Neural progenitor cell (in vitro differentiated cells): ENCODE results near the gene ACER3. TPM values are rescaled to one million over a fixed set of nuclear protein-coding genes. Genes with fewer than 3 reads are reported as not detected.

Source experiments
- DNase-seq: peaks from one replicate; pipeline ENCODE4 v3.0.0-alpha.2; 2016; ENCODE audit warnings: low spot score
- H2AFZ ChIP-seq: fragments of 200-600 bp; sonication (generic); replicated peaks from 2 replicates; pipeline ENCODE4 v1.6.1; 2016; ENCODE audit warnings: antibody characterized with exemption
- H3F3A ChIP-seq: fragments of 200-600 bp; sonication (generic); 2 replicates; pipeline ENCODE4 v1.6.1; 2016; ENCODE audit warnings: antibody characterized with exemption, low read depth
- H3K27ac ChIP-seq: fragments of 200-600 bp; sonication (generic); 2 replicates; pipeline ENCODE4 v1.5.1; 2016; ENCODE audit warnings: mild to moderate bottlenecking
- H3K27me3 ChIP-seq: fragments of 200-600 bp; sonication (generic); 2 replicates; pipeline ENCODE4 v1.6.1; 2016; ENCODE audit warnings: mild to moderate bottlenecking, moderate library complexity
- H3K36me3 ChIP-seq: fragments of 200-600 bp; sonication (generic); 2 replicates; pipeline ENCODE4 v1.5.1; 2016
- H3K4me1 ChIP-seq: fragments of 200-600 bp; sonication (generic); 2 replicates; pipeline ENCODE4 v1.6.1; 2016; ENCODE audit warnings: mixed run types
- H3K4me2 ChIP-seq: fragments of 200-600 bp; sonication (generic); 2 replicates; pipeline ENCODE4 v1.6.1; 2016
- H3K4me3 ChIP-seq: fragments of 200-600 bp; sonication (generic); 2 replicates; pipeline ENCODE4 v1.5.1; 2016
- H3K79me2 ChIP-seq: fragments of 200-600 bp; sonication (generic); 2 replicates; pipeline ENCODE4 v1.6.1; 2016; ENCODE audit warnings: low read depth
- H3K9ac ChIP-seq: fragments of 200-600 bp; sonication (generic); 2 replicates; pipeline ENCODE4 v1.6.1; 2016
- H3K9me3 ChIP-seq: fragments of 200-600 bp; sonication (generic); 2 replicates; pipeline ENCODE4 v1.5.1; 2016; ENCODE audit warnings: low read depth
- H4K20me1 ChIP-seq: fragments of 200-600 bp; sonication (generic); 2 replicates; pipeline ENCODE4 v1.6.1; 2016; ENCODE audit warnings: low read depth
- H3K27ac Mint-ChIP-seq: 3 replicates; pipeline ENCODE4 v1.8.0; 2021; ENCODE audit warnings: mixed read lengths
- H3K27me3 Mint-ChIP-seq: 2 replicates; pipeline ENCODE4 v1.8.0; 2022; ENCODE audit warnings: low read depth, mild to moderate bottlenecking, inconsistent platforms, moderate library complexity, mixed read lengths; ENCODE audit not compliant: insufficient read depth
- H3K36me3 Mint-ChIP-seq: 3 replicates; pipeline ENCODE4 v1.8.0; 2021; ENCODE audit warnings: mixed read lengths
- H3K4me1 Mint-ChIP-seq: 3 replicates; pipeline ENCODE4 v1.8.0; 2021; ENCODE audit warnings: mixed read lengths
- H3K4me3 Mint-ChIP-seq: 3 replicates; pipeline ENCODE4 v1.8.0; 2021; ENCODE audit warnings: mild to moderate bottlenecking, moderate library complexity, mixed read lengths
- H3K9me3 Mint-ChIP-seq: 3 replicates; pipeline ENCODE4 v1.8.0; 2020; ENCODE audit warnings: mixed read lengths
- EZH2 ChIP-seq: fragments of 200-600 bp; sonication (generic); IDR thresholded peaks from 2 replicates; pipeline ENCODE4 v1.6.1; 2017; ENCODE audit warnings: antibody characterized with exemption, mild to moderate bottlenecking, moderate library complexity
- EZH2phosphoT487 ChIP-seq: fragments of 200-600 bp; sonication (generic); IDR thresholded peaks from 2 replicates; pipeline ENCODE4 v1.6.1; 2017; ENCODE audit warnings: antibody characterized with exemption
- total RNA-seq: library from RNA; depleted of rRNA; stranded (reverse); fragments of >200 nt; gene quantifications from 2 replicates; pipeline ENCODE4 v1.2.3, GENCODE V29; 2015; ENCODE audit warnings: low replicate concordance
- TF ChIP-seq, protein P1 (sequence below): fragments of 200-600 bp; sonication (generic); IDR thresholded peaks from 2 replicates; pipeline ENCODE4 v1.5.1; 2017; ENCODE audit warnings: antibody characterized with exemption, mild to moderate bottlenecking

Gene ACER3
- total RNA-seq, 1 donor from 2014 or later = 18.9 TPM

DNA sequence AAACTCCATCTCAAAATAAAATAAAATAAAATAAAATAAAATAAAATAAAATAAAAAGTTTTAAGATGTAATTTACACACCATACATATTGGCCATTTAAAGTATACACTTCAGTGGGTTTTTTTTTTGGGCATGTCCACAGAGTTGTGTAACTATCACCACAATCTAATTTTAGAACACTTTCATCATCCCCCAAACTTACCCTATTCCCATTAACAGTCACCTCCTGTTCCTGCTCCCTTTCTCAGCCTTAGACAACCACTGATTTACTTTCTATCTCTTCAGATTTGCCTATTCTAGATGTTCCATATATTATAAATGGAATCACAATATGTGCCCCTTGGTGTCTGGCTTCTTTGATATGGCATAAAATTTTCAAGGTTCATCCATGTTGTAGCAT is 4.6 kb upstream of the ACER3 start:
- no peak overlapping the region for H3K27ac ChIP-seq
- H3K79me2 ChIP-seq = no peaks in the 10 kb centered on the region
- no peaks in the 10 kb centered on the region for H3K36me3 Mint-ChIP-seq
- H3K9me3 Mint-ChIP-seq = no peaks in the 10 kb centered on the region
- TF ChIP-seq EZH2 (no peak), EZH2phosphoT487 (no peak)
- TF ChIP-seq, protein P1, sequence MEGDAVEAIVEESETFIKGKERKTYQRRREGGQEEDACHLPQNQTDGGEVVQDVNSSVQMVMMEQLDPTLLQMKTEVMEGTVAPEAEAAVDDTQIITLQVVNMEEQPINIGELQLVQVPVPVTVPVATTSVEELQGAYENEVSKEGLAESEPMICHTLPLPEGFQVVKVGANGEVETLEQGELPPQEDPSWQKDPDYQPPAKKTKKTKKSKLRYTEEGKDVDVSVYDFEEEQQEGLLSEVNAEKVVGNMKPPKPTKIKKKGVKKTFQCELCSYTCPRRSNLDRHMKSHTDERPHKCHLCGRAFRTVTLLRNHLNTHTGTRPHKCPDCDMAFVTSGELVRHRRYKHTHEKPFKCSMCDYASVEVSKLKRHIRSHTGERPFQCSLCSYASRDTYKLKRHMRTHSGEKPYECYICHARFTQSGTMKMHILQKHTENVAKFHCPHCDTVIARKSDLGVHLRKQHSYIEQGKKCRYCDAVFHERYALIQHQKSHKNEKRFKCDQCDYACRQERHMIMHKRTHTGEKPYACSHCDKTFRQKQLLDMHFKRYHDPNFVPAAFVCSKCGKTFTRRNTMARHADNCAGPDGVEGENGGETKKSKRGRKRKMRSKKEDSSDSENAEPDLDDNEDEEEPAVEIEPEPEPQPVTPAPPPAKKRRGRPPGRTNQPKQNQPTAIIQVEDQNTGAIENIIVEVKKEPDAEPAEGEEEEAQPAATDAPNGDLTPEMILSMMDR = no peak
- DNase-seq = no peak
- H3K27me3 ChIP-seq = no peaks in the 10 kb centered on the region
- H2AFZ ChIP-seq = no peak overlapping the region
- no peaks in the 10 kb centered on the region for H4K20me1 ChIP-seq
- peaks cover 2% of the 10 kb centered on the region for H3K27me3 Mint-ChIP-seq
- no peak overlapping the region for H3K27ac Mint-ChIP-seq
- H3K4me3 ChIP-seq = no peak overlapping the region
- H3K9me3 ChIP-seq = no peaks in the 10 kb centered on the region
- H3K4me3 Mint-ChIP-seq = no peak overlapping the region
- H3K36me3 ChIP-seq = no peaks in the 10 kb centered on the region
- H3K4me1 ChIP-seq = peaks cover 6% of the 10 kb centered on the region
- H3K9ac ChIP-seq = no peak overlapping the region
- peaks cover 4% of the 10 kb centered on the region for H3K4me1 Mint-ChIP-seq
- peaks cover 4% of the 10 kb centered on the region for H3F3A ChIP-seq
- H3K4me2 ChIP-seq = no peak overlapping the region

DNA sequence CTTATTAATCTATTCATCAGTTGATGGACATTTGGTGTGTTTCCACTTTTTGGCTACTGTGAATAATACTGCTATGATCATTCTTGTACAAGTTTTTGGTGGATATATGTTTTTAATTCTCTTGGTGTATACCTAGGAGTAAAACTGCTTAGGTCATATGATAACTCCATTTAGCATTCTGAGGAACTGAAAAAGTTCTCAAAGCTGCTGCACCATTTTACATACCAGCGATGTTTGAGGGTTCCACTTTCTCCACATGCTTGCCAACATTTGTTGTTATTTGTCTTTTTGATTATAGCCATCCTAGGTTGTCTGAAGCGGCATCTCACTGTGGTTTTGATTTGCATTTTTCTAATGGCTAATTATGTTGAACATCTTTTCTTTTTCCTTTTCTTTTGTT is 4.1 kb upstream of the ACER3 start:
- peaks cover 2% of the 10 kb centered on the region for H3K27me3 Mint-ChIP-seq
- Histone ChIP-seq H3K9me3 (no peaks in the 10 kb centered on the region), H3K4me3 (no peak overlapping the region), H3K27me3 (no peaks in the 10 kb centered on the region), H3K4me2 (no peak overlapping the region), H3K27ac (no peak overlapping the region), H3F3A (peaks cover 4% of the 10 kb centered on the region), H2AFZ (no peak overlapping the region), H3K79me2 (peaks cover 2% of the 10 kb centered on the region), H3K36me3 (no peaks in the 10 kb centered on the region), H3K9ac (no peak overlapping the region), H3K4me1 (peaks cover 8% of the 10 kb centered on the region), H4K20me1 (peaks cover 3% of the 10 kb centered on the region)
- TF ChIP-seq, protein P1 = no peak
- no peak for TF ChIP-seq EZH2
- no peak for TF ChIP-seq EZH2phosphoT487
- no peak overlapping the region for H3K4me3 Mint-ChIP-seq
- no peak overlapping the region for H3K27ac Mint-ChIP-seq
- DNase-seq = no peak
- H3K9me3 Mint-ChIP-seq = no peaks in the 10 kb centered on the region
- peaks cover 7% of the 10 kb centered on the region for H3K4me1 Mint-ChIP-seq
- no peaks in the 10 kb centered on the region for H3K36me3 Mint-ChIP-seq

DNA sequence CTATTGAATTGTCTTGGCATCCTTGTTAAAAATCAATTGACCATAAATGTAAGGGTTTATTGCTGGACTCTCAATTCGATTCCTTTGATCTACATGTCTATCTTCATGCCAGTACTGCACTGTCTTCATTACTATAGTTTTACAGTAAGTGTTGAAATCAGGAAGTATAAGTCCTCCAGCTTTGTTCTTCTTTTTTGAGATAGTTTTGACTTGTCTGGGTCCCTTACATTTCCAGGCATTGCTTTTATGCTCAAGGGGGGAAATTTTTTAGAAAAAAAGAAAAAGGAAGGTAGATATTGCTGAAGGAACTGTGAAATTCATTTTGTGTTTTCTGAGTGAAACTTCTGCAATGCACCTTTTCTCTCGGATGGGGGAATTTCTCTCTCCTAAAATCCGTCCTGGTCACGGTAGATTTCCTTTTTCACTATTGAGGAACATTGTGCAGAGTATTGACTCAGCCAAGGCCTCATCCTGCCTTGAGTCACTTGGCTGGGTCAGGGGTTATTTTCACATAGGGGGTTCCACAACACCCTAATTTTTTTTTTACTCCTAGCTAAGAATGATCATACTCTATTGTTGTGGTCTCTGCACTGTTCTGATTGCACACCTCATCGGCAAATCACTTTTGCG is 2.8 kb upstream of the ACER3 start:
- Histone ChIP-seq H3K4me2 (no peak overlapping the region), H3K4me3 (no peak overlapping the region), H3K27ac (no peak overlapping the region), H3K9me3 (no peaks in the 10 kb centered on the region), H3K27me3 (no peaks in the 10 kb centered on the region), H3K4me1 (peaks cover 12% of the 10 kb centered on the region), H3K36me3 (no peaks in the 10 kb centered on the region), H3K9ac (no peak overlapping the region), H3F3A (peaks cover 4% of the 10 kb centered on the region), H2AFZ (no peak overlapping the region), H3K79me2 (peaks cover 13% of the 10 kb centered on the region), H4K20me1 (peaks cover 7% of the 10 kb centered on the region)
- no peak overlapping the region for H3K4me3 Mint-ChIP-seq
- H3K27me3 Mint-ChIP-seq = peaks cover 2% of the 10 kb centered on the region
- H3K4me1 Mint-ChIP-seq = peaks cover 13% of the 10 kb centered on the region
- H3K9me3 Mint-ChIP-seq = no peaks in the 10 kb centered on the region
- TF ChIP-seq EZH2 (no peak), EZH2phosphoT487 (no peak)
- TF ChIP-seq, protein P1 = no peak
- H3K36me3 Mint-ChIP-seq = no peaks in the 10 kb centered on the region
- no peak for DNase-seq
- no peak overlapping the region for H3K27ac Mint-ChIP-seq
